LNCAP (cell line): ENCODE measurements around the gene CDPF1.

Experiments
- CTCF ChIP-seq: fragments of 450-650 bp; IDR thresholded peaks from 2 replicates; pipeline ENCODE4 v1.5.1; 2017; ENCODE audit warnings: mild to moderate bottlenecking

Gene CDPF1

GRCh38 chr22:46269564-46269963 is 19.5 kb upstream of the CDPF1 start:
- TF ChIP-seq CTCF: no peak

GRCh38 chr22:46267431-46268279 is 17.6 kb upstream of the CDPF1 start, which contains the start of gene TTC38:
Gene TTC38, plus strand, starts transcription at chr22:46268008. Its CDS starts 32 bp downstream, at chr22:46268040.
- no peak for TF ChIP-seq CTCF

- TF ChIP-seq CTCF: no peak
Measured at GRCh38 chr22:46263216-46263590, 13.1 kb upstream of the CDPF1 start, which contains the start of gene PKDREJ. Gene PKDREJ, minus strand, starts transcription at chr22:46263343. Its CDS starts 21 bp downstream, at chr22:46263322.

GRCh38 chr22:46262449-46263215 is 12.5 kb upstream of the CDPF1 start:
- TF ChIP-seq CTCF: no peak

- TF ChIP-seq CTCF: no peak
Measured at GRCh38 chr22:46260038-46260437, 9.9 kb upstream of the CDPF1 start.

- no peak for TF ChIP-seq CTCF
Measured at GRCh38 chr22:46259374-46259773, 9.3 kb upstream of the CDPF1 start.

- TF ChIP-seq CTCF: no peak
Measured at GRCh38 chr22:46256358-46256958, 6.4 kb upstream of the CDPF1 start.
